Immature natural killer cell (primary cell): ENCODE results near the gene BNC1. TPM values are rescaled to one million over a fixed set of nuclear protein-coding genes. Genes with fewer than 3 reads are reported as not detected.
"Not testable (repeated sequence)": the region's sequence is repeated elsewhere in the genome, so short reads cannot be mapped to it uniquely, and the experiment has no call there.

Source experiments
- DNase-seq, 3 donors: peaks; one replicate each; pipeline ENCODE4 v3.0.0; 2022; ENCODE audit warnings: mixed read lengths in 1 of 3
- H3K27ac Mint-ChIP-seq, 6 donors: one replicate each; pipeline ENCODE4 v1.8.0; 2020; ENCODE audit warnings: mixed read lengths in 6 of 6, mild to moderate bottlenecking in 5 of 6, inconsistent platforms in 4 of 6, moderate library complexity in 3 of 6
- H3K27me3 Mint-ChIP-seq, 3 donors: one replicate each; pipeline ENCODE4 v1.8.0; 2020 to 2021; ENCODE audit warnings: low read depth in 3 of 3, mild to moderate bottlenecking in 3 of 3, mixed read lengths in 3 of 3, moderate library complexity in 3 of 3, inconsistent platforms in 1 of 3
- H3K36me3 Mint-ChIP-seq, 3 donors: one replicate each; pipeline ENCODE4 v1.8.0; 2020; ENCODE audit warnings: mixed read lengths in 3 of 3, inconsistent platforms in 2 of 3, mild to moderate bottlenecking in 2 of 3
- H3K4me1 Mint-ChIP-seq, 2 donors: one replicate each; pipeline ENCODE4 v1.8.0; 2020; ENCODE audit warnings: inconsistent platforms in 2 of 2, mild to moderate bottlenecking in 2 of 2, mixed read lengths in 2 of 2, moderate library complexity in 1 of 2
- H3K4me3 Mint-ChIP-seq, 5 donors: one replicate each; pipeline ENCODE4 v1.8.0; 2020; ENCODE audit warnings: mild to moderate bottlenecking in 5 of 5, mixed read lengths in 5 of 5, inconsistent platforms in 3 of 5, moderate library complexity in 3 of 5
- H3K9me3 Mint-ChIP-seq, 6 donors: one replicate each; pipeline ENCODE4 v1.8.0; 2020; ENCODE audit warnings: mild to moderate bottlenecking in 6 of 6, mixed read lengths in 6 of 6, inconsistent platforms in 4 of 6, moderate library complexity in 3 of 6
- polyA plus RNA-seq, 3 donors: library from polyadenylated mRNA; unstranded; fragments of 300-500 nt; fragmentation: Illumina TruSeq; gene quantifications; one replicate each; pipeline ENCODE4 v1.2.3, GENCODE V29; 2021

BNC1 gene
- polyA plus RNA-seq, 3 donors from 2014 or later, result not detected

GRCh38 chr15:83249030-83249343 is 35.5 kb downstream of the BNC1 start:
- no peak for DNase-seq
- no peak overlapping the region for H3K27ac Mint-ChIP-seq
- H3K9me3 Mint-ChIP-seq, result no peaks in the 10 kb centered on the region
- peaks cover 2 to 15% (median 7%) of the 10 kb centered on the region in 3 donors for H3K27me3 Mint-ChIP-seq
- H3K4me1 Mint-ChIP-seq, result no peaks in the 10 kb centered on the region
- H3K4me3 Mint-ChIP-seq, result no peak overlapping the region
- H3K36me3 Mint-ChIP-seq, result no peaks in the 10 kb centered on the region

- Mint-ChIP-seq H3K4me3 (no peak overlapping the region), H3K27me3 (peaks cover 2 to 15% (median 7%) of the 10 kb centered on the region in 3 donors), H3K27ac (no peak overlapping the region)
These were observed 36.1 kb downstream of the BNC1 start for GRCh38 chr15:83248151-83249029.

GRCh38 chr15:83243634-83244033 is 40.8 kb downstream of the BNC1 start:
- no peaks in the 10 kb centered on the region for H3K4me1 Mint-ChIP-seq
- peaks cover 2 to 13% (median 2%) of the 10 kb centered on the region in 3 donors for H3K27me3 Mint-ChIP-seq

More at GRCh38 chr15:83248151-83249029, 36.1 kb downstream of the BNC1 start:
- Mint-ChIP-seq H3K9me3 (no peaks in the 10 kb centered on the region), H3K4me1 (no peaks in the 10 kb centered on the region), H3K36me3 (no peaks in the 10 kb centered on the region)
- DNase-seq, result peak; percentile 13 to 44 (median 32)

GRCh38 chr15:83230242-83230641 is 54.2 kb downstream of the BNC1 start:
- no peaks in the 10 kb centered on the region for H3K9me3 Mint-ChIP-seq
- peaks cover 2 to 14% (median 3%) of the 10 kb centered on the region in 3 donors for H3K27me3 Mint-ChIP-seq
- H3K27ac Mint-ChIP-seq, result no peak overlapping the region
- DNase-seq, result no peak
- H3K4me1 Mint-ChIP-seq, result no peaks in the 10 kb centered on the region
- H3K4me3 Mint-ChIP-seq, result no peak overlapping the region
- H3K36me3 Mint-ChIP-seq, result no peaks in the 10 kb centered on the region

More at GRCh38 chr15:83243634-83244033, 40.8 kb downstream of the BNC1 start:
- Mint-ChIP-seq H3K9me3 (peaks cover 0 to under 1% (median 0%) of the 10 kb centered on the region in 6 donors), H3K36me3 (no peaks in the 10 kb centered on the region), H3K27ac (no peak overlapping the region), H3K4me3 (no peak overlapping the region)
- DNase-seq, result no peak

GRCh38 chr15:83225449-83225848 is 59.0 kb downstream of the BNC1 start:
- DNase-seq, result no peak
- Mint-ChIP-seq H3K9me3 (peaks cover 0 to 2% (median 0%) of the 10 kb centered on the region in 6 donors), H3K27ac (no peak overlapping the region), H3K27me3 (peaks cover 2 to 9% (median 6%) of the 10 kb centered on the region in 3 donors), H3K4me3 (no peak overlapping the region), H3K4me1 (no peaks in the 10 kb centered on the region), H3K36me3 (no peaks in the 10 kb centered on the region)

- H3K4me3 Mint-ChIP-seq, H3K9me3 Mint-ChIP-seq, H3K4me1 Mint-ChIP-seq, H3K36me3 Mint-ChIP-seq, H3K27ac Mint-ChIP-seq, H3K27me3 Mint-ChIP-seq, DNase-seq: not testable (repeated sequence)
These were observed 62.7 kb downstream of the BNC1 start for GRCh38 chr15:83221781-83222180.

- no peak for DNase-seq
- H3K4me3 Mint-ChIP-seq, result no peak overlapping the region
- H3K9me3 Mint-ChIP-seq, result peaks cover 0 to 3% (median 0%) of the 10 kb centered on the region in 6 donors
- peaks cover 4 to 8% (median 5%) of the 10 kb centered on the region in 3 donors for H3K27me3 Mint-ChIP-seq
- H3K4me1 Mint-ChIP-seq, result no peaks in the 10 kb centered on the region
- no peak overlapping the region for H3K27ac Mint-ChIP-seq
- H3K36me3 Mint-ChIP-seq, result peaks cover 0 to 3% (median 0%) of the 10 kb centered on the region in 3 donors
These were observed 65.4 kb downstream of the BNC1 start for GRCh38 chr15:83219026-83219425.

GRCh38 chr15:83215306-83215705 is 69.2 kb downstream of the BNC1 start:
- Mint-ChIP-seq H3K27ac (no peak overlapping the region), H3K27me3 (peaks cover 0 to 5% (median 4%) of the 10 kb centered on the region in 3 donors), H3K9me3 (peaks cover 0 to 1% (median 0%) of the 10 kb centered on the region in 6 donors), H3K4me1 (no peaks in the 10 kb centered on the region), H3K4me3 (no peak overlapping the region), H3K36me3 (peaks cover 0 to 3% (median 0%) of the 10 kb centered on the region in 3 donors)
- DNase-seq, result no peak

GRCh38 chr15:83210619-83211018 is 73.8 kb downstream of the BNC1 start:
- Mint-ChIP-seq H3K4me3 (no peak overlapping the region), H3K36me3 (peaks cover 0 to 3% (median 3%) of the 10 kb centered on the region in 3 donors), H3K27ac (no peak overlapping the region), H3K9me3 (peaks cover 0 to 1% (median 0%) of the 10 kb centered on the region in 6 donors), H3K4me1 (peaks cover 9 to 10% of the 10 kb centered on the region in 2 donors), H3K27me3 (peaks cover 0 to 9% (median 5%) of the 10 kb centered on the region in 3 donors)
- DNase-seq, result no peak

GRCh38 chr15:83209333-83209732 is 75.1 kb downstream of the BNC1 start:
- peaks cover 0 to 3% (median 0%) of the 10 kb centered on the region in 3 donors for H3K36me3 Mint-ChIP-seq
- H3K27ac Mint-ChIP-seq, result no peak overlapping the region
- peaks cover 0 to 9% (median 5%) of the 10 kb centered on the region in 3 donors for H3K27me3 Mint-ChIP-seq
- H3K9me3 Mint-ChIP-seq, result no peaks in the 10 kb centered on the region
- DNase-seq, result no peak
- H3K4me3 Mint-ChIP-seq, result no peak overlapping the region
- H3K4me1 Mint-ChIP-seq, result peaks cover 9 to 10% of the 10 kb centered on the region in 2 donors

GRCh38 chr15:83208367-83208661 is 76.2 kb downstream of the BNC1 start:
- no peaks in the 10 kb centered on the region for H3K9me3 Mint-ChIP-seq
- H3K4me1 Mint-ChIP-seq, result peaks cover 9 to 10% of the 10 kb centered on the region in 2 donors
- peaks cover 0 to 3% (median 0%) of the 10 kb centered on the region in 3 donors for H3K36me3 Mint-ChIP-seq
- no peak for DNase-seq
- H3K4me3 Mint-ChIP-seq, result no peak overlapping the region
- peaks cover 0 to 6% (median 5%) of the 10 kb centered on the region in 3 donors for H3K27me3 Mint-ChIP-seq
- no peak overlapping the region for H3K27ac Mint-ChIP-seq

GRCh38 chr15:83207660-83208366 is 76.7 kb downstream of the BNC1 start, which contains the start of gene HDGFL3:
Gene HDGFL3 (minus strand): TSS chr15:83207823. CDS start chr15:83207414, 409 bp downstream.
- peak; percentile 35 to 46 (median 43) for DNase-seq
- Mint-ChIP-seq H3K4me1 (peaks cover 9 to 10% of the 10 kb centered on the region in 2 donors), H3K27me3 (peaks cover 0 to 6% (median 5%) of the 10 kb centered on the region in 3 donors), H3K27ac (peak within 1 kb of the TSS; percentile 72 to 92 (median 86)), H3K9me3 (no peaks in the 10 kb centered on the region), H3K4me3 (peak within 1 kb of the TSS; percentile 94 to 98 (median 95)), H3K36me3 (peaks cover 0 to 3% (median 0%) of the 10 kb centered on the region in 3 donors)

- peaks cover 0 to 6% (median 5%) of the 10 kb centered on the region in 3 donors for H3K27me3 Mint-ChIP-seq
- H3K27ac Mint-ChIP-seq, result no peak overlapping the region
- peak overlapping the region in 2 of 5 donors; percentile 5 to 94 for H3K4me3 Mint-ChIP-seq
- peaks cover 0 to 3% (median 0%) of the 10 kb centered on the region in 3 donors for H3K36me3 Mint-ChIP-seq
- no peaks in the 10 kb centered on the region for H3K9me3 Mint-ChIP-seq
- DNase-seq, result peak; percentile 34 to 45 (median 35)
- peaks cover 9 to 10% of the 10 kb centered on the region in 2 donors for H3K4me1 Mint-ChIP-seq
These were observed 77.3 kb downstream of the BNC1 start for GRCh38 chr15:83207009-83207659.
